GM19455 (cell line): Measurements from ENCODE around the gene BCO1.

Source experiments
- ATAC-seq: cut with Tn5 transposase; IDR thresholded peaks from one replicate; pipeline ENCODE4 v1.9.1; 2021; ENCODE audit not compliant: unreplicated experiment

The BCO1 gene

GRCh38 chr16:81315271-81316175, 77.0 kb downstream of the BCO1 start:
- peak; percentile 37 for ATAC-seq

GRCh38 chr16:81316176-81316496, 77.6 kb downstream of the BCO1 start:
- ATAC-seq, result no peak

GRCh38 chr16:81318711-81319110, 80.2 kb downstream of the BCO1 start:
- ATAC-seq, result no peak

- no peak for ATAC-seq
Measured at GRCh38 chr16:81319221-81319912, 80.9 kb downstream of the BCO1 start.

- no peak for ATAC-seq
Measured at GRCh38 chr16:81321039-81321438, 82.5 kb downstream of the BCO1 start.

GRCh38 chr16:81321536-81321935, 83.0 kb downstream of the BCO1 start:
- no peak for ATAC-seq

- ATAC-seq, result no peak
Measured at GRCh38 chr16:81324808-81325207, 86.3 kb downstream of the BCO1 start.

- ATAC-seq, result no peak
Measured at GRCh38 chr16:81327011-81327410, 88.5 kb downstream of the BCO1 start.

GRCh38 chr16:81327447-81328196, 89.1 kb downstream of the BCO1 start:
- ATAC-seq, result no peak

GRCh38 chr16:81329947-81330346, 91.5 kb downstream of the BCO1 start:
- no peak for ATAC-seq

GRCh38 chr16:81333356-81333755, 94.9 kb downstream of the BCO1 start:
- ATAC-seq, result no peak

GRCh38 chr16:81335669-81336068, 97.2 kb downstream of the BCO1 start:
- ATAC-seq, result no peak

- no peak for ATAC-seq
Measured at GRCh38 chr16:81337097-81337496, 98.6 kb downstream of the BCO1 start.
